ENCODE measurements around the gene RALB.
"Not testable (repeated sequence)": the region's sequence is repeated elsewhere in the genome, so short reads cannot be mapped to it uniquely, and the experiment has no call there.

Gene RALB

GRCh38 chr2:120243875-120244553 lies 8.6 kb upstream of the RALB start:
- no peak for DNase-seq (ENCODE audit: low read depth)

- no peak for DNase-seq (ENCODE audit: low read depth)
Measured at GRCh38 chr2:120244656-120245519, 7.8 kb upstream of the RALB start.

- no peak for DNase-seq (ENCODE audit: low read depth)
Measured at GRCh38 chr2:120245520-120246332, 6.9 kb upstream of the RALB start.

- no peak for DNase-seq (ENCODE audit: low read depth)
Measured at GRCh38 chr2:120246546-120247300, 5.9 kb upstream of the RALB start.

- DNase-seq (ENCODE audit: low read depth) = no peak
Measured at GRCh38 chr2:120247851-120248250, 4.8 kb upstream of the RALB start.

GRCh38 chr2:120250640-120251039 lies 2.0 kb upstream of the RALB start:
- DNase-seq (ENCODE audit: low read depth) = no peak

- no peak for DNase-seq (ENCODE audit: low read depth)
Measured at GRCh38 chr2:120251078-120251477, 1.6 kb upstream of the RALB start.

- no peak for DNase-seq (ENCODE audit: low read depth)
Measured at GRCh38 chr2:120251880-120252224, 800 bp upstream of the RALB start.

- DNase-seq (ENCODE audit: low read depth) = no peak
Measured at GRCh38 chr2:120253021-120253882, 600 bp downstream of the RALB start.

GRCh38 chr2:120254178-120254577 lies 1.5 kb downstream of the RALB start:
- DNase-seq (ENCODE audit: low read depth) = no peak

GRCh38 chr2:120255071-120255470 lies 2.4 kb downstream of the RALB start:
- no peak for DNase-seq (ENCODE audit: low read depth)

GRCh38 chr2:120255986-120256650 lies 3.5 kb downstream of the RALB start:
- DNase-seq (ENCODE audit: low read depth) = no peak

- DNase-seq (ENCODE audit: low read depth) = no peak
Measured at GRCh38 chr2:120256651-120257000, 4.0 kb downstream of the RALB start.

- no peak for DNase-seq (ENCODE audit: low read depth)
Measured at GRCh38 chr2:120257522-120257921, 4.9 kb downstream of the RALB start.

GRCh38 chr2:120258196-120258595 lies 5.5 kb downstream of the RALB start:
- no peak for DNase-seq (ENCODE audit: low read depth)

GRCh38 chr2:120259939-120260338 lies 7.3 kb downstream of the RALB start:
- DNase-seq (ENCODE audit: low read depth) = not testable (repeated sequence)

- DNase-seq (ENCODE audit: low read depth) = no peak
Measured at GRCh38 chr2:120260736-120261135, 8.1 kb downstream of the RALB start.

- DNase-seq (ENCODE audit: low read depth) = peak; percentile 57
Measured at GRCh38 chr2:120261387-120262006, 8.8 kb downstream of the RALB start.

GRCh38 chr2:120262150-120262549 lies 9.5 kb downstream of the RALB start:
- no peak for DNase-seq (ENCODE audit: low read depth)
